Measurements from ENCODE around the gene MICAL1. TPM values are rescaled to one million over a fixed set of nuclear protein-coding genes. Genes with fewer than 3 reads are reported as not detected.

Gene MICAL1
- total RNA-seq, 2 experiments from 2014 or later: 69.2 to 101 TPM

DNA sequence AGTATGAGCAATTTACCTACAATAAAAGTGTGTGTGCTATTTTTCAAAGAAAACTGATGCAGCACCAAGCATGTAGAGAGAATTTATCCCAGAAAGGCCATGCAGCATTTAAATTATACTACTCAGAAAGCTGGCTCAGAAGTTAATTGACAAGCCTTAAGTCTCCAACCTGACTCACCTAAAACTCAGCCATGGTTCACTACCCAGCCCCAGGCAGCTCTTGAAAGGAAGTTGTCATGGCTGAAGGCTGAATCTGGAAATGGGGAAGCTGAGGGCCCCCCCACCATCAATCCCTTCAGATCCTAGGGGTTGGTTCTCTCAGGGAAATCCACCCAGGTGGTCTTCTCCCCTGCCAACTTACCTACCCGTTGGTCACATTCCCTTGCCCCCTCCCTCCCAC is 34.8 kb downstream of the MICAL1 start:
- Histone ChIP-seq H2AFZ (ENCODE audit: low read length) (no peak overlapping the region), H3K4me1 (ENCODE audit: insufficient read depth, low read length, poor library complexity, severe bottlenecking) (peaks cover 19% of the 10 kb centered on the region), H4K20me1 (ENCODE audit: insufficient read depth, low read length) (no peaks in the 10 kb centered on the region), H3K4me2 (ENCODE audit: low read length) (no peak overlapping the region), H3K9me2 (ENCODE audit: insufficient read depth, low read length) (no peaks in the 10 kb centered on the region), H3K9me3 (ENCODE audit: low read length) (no peaks in the 10 kb centered on the region), H3K4me3 (ENCODE audit: low read depth, low read length, poor library complexity, severe bottlenecking) (no peak overlapping the region), H3K36me3 (ENCODE audit: insufficient read depth, low read length) (no peaks in the 10 kb centered on the region), H3K27ac (ENCODE audit: low read depth, low read length, poor library complexity, severe bottlenecking) (no peak overlapping the region), H3K79me2 (ENCODE audit: insufficient read depth, low read depth, low read length) (no peaks in the 10 kb centered on the region)
- POLR2A ChIA-PET: interaction anchor here (0.6 to 1.3 kb wide), 3 partner anchors 35 to 220 kb away, joined by 3 to 5 read pairs (median 3); partner anchors contain the start of gene CD164
- no TSS peak for BruUV-seq (replicated peaks)
- CTCF ChIA-PET (ENCODE audit: unreplicated experiment): no interaction called here
- DNase-seq (ENCODE audit: low spot score): no peak
- intact Hi-C loops (cut with micrococcal nuclease; ENCODE audit: unreplicated experiment): no loop called here
- TF ChIP-seq CTCF (conservative IDR thresholded peaks at IDR 0.05; ENCODE audit: low read length) (no peak), EZH2phosphoT487 (IDR thresholded peaks at IDR 0.05; ENCODE audit: borderline replicate concordance, low read depth, low read length) (no peak)

DNA sequence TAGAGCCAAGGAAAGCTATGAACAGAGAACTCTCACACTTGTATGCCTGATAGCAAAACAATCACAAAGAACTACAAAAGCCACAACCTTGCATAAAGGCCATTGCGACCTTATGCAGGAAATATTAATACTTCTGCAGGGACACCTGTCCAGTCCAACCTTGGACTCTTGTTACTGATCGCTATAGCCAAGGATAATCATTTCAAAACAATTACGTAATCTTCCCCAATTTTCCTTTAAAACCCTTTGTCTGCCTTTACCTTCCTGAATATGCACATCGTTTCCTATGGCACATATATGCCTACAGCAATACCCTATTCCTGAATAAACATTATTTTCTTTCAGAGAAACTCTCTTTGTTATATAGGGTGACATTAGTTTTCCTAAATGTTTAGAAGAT is 37.9 kb downstream of the MICAL1 start:
- ChIA-PET POLR2A (interaction anchor here (1.2 to 1.7 kb wide), 2 partner anchors 14 to 15 kb away, joined by 3 read pairs; no protein-coding TSS in a partner anchor), CTCF (ENCODE audit: unreplicated experiment) (no interaction called here)
- intact Hi-C loops (cut with micrococcal nuclease; ENCODE audit: unreplicated experiment): no loop called here

More for the DNA sequence above, 37.9 kb downstream of the MICAL1 start:
- H3K36me3 ChIP-seq (ENCODE audit: insufficient read depth, low read length): no peaks in the 10 kb centered on the region
- H3K79me2 ChIP-seq (ENCODE audit: insufficient read depth, low read depth, low read length): no peaks in the 10 kb centered on the region
- no peak for DNase-seq (ENCODE audit: low spot score)
- H4K20me1 ChIP-seq (ENCODE audit: insufficient read depth, low read length): no peaks in the 10 kb centered on the region
- no TSS peak for BruUV-seq (replicated peaks)
- no peak overlapping the region for H3K4me2 ChIP-seq (ENCODE audit: low read length)
- H3K27ac ChIP-seq (ENCODE audit: low read depth, low read length, poor library complexity, severe bottlenecking): no peak overlapping the region
- no peaks in the 10 kb centered on the region for H3K9me3 ChIP-seq (ENCODE audit: low read length)
- peaks cover 6% of the 10 kb centered on the region for H3K4me1 ChIP-seq (ENCODE audit: insufficient read depth, low read length, poor library complexity, severe bottlenecking)
- TF ChIP-seq EZH2phosphoT487 (IDR thresholded peaks at IDR 0.05; ENCODE audit: borderline replicate concordance, low read depth, low read length) (no peak), CTCF (conservative IDR thresholded peaks at IDR 0.05; ENCODE audit: low read length) (no peak)
- H3K4me3 ChIP-seq (ENCODE audit: low read depth, low read length, poor library complexity, severe bottlenecking): no peak overlapping the region
- no peaks in the 10 kb centered on the region for H3K9me2 ChIP-seq (ENCODE audit: insufficient read depth, low read length)
- H2AFZ ChIP-seq (ENCODE audit: low read length): no peak overlapping the region
